Fibroblast of lung (primary cell): ENCODE measurements around the gene CDKAL1. TPM values are rescaled to one million over a fixed set of nuclear protein-coding genes. Genes with fewer than 3 reads are reported as not detected.
"Not testable (repeated sequence)": the region's sequence is repeated elsewhere in the genome, so short reads cannot be mapped to it uniquely, and the experiment has no call there.

Source experiments
- DNase-seq, 2 donors: peaks; one replicate each; pipeline versions ENCODE4 v3.0.0 to v3.0.0-alpha.2; 2010; ENCODE audit warnings: low read depth in 2 of 2
- H2AFZ ChIP-seq: 2 replicates; pipeline ENCODE4 v1.5.1; 2012; ENCODE audit warnings: low read length, control low read depth, inconsistent platforms
- H3K27ac ChIP-seq: 2 replicates; pipeline ENCODE4 v1.5.1; 2011; ENCODE audit warnings: low read length, control low read depth; ENCODE audit not compliant: insufficient read depth
- H3K27me3 ChIP-seq: 2 replicates; pipeline ENCODE4 v1.5.1; 2011; ENCODE audit warnings: mild to moderate bottlenecking, low read length; ENCODE audit not compliant: control insufficient read depth, insufficient read depth
- H3K36me3 ChIP-seq: 2 replicates; pipeline ENCODE4 v1.5.1; 2011; ENCODE audit warnings: low read length; ENCODE audit not compliant: control insufficient read depth, insufficient read depth
- H3K4me1 ChIP-seq: 2 replicates; pipeline ENCODE4 v1.5.1; 2011; ENCODE audit warnings: low read length; ENCODE audit not compliant: control insufficient read depth, insufficient read depth; ENCODE audit errors: extremely low read depth
- H3K4me2 ChIP-seq: 2 replicates; pipeline ENCODE4 v1.5.1; 2011; ENCODE audit warnings: low read length, control low read depth; ENCODE audit not compliant: insufficient read depth; ENCODE audit errors: extremely low read depth
- H3K4me3 ChIP-seq, 4 experiments: fragments of 200-600 bp in 1 of 4; sonication (generic) in 1 of 4; replicated peaks in 1 of 4; 2 replicates each; pipeline ENCODE4 v1.5.1; 2011 to 2016; ENCODE audit warnings: low read length in 4 of 4, low read depth in 3 of 4, mild to moderate bottlenecking in 3 of 4, control low read depth in 2 of 4, inconsistent platforms in 1 of 4, mixed read lengths in 1 of 4; ENCODE audit not compliant: insufficient read depth in 1 of 4; ENCODE audit errors: control extremely low read depth in 1 of 4
- H3K79me2 ChIP-seq: 2 replicates; pipeline ENCODE4 v1.5.1; 2012; ENCODE audit warnings: mild to moderate bottlenecking, low read length, inconsistent platforms; ENCODE audit not compliant: control insufficient read depth, insufficient read depth
- H3K9ac ChIP-seq: 2 replicates; pipeline ENCODE4 v1.5.1; 2011; ENCODE audit warnings: mild to moderate bottlenecking, low read length, control low read depth; ENCODE audit not compliant: insufficient read depth
- H3K9me3 ChIP-seq: 2 replicates; pipeline ENCODE4 v1.5.1; 2012; ENCODE audit warnings: low read depth, low read length; ENCODE audit not compliant: control insufficient read depth, insufficient read depth
- H4K20me1 ChIP-seq: 2 replicates; pipeline ENCODE4 v1.5.1; 2011; ENCODE audit warnings: low read length; ENCODE audit not compliant: control insufficient read depth, insufficient read depth; ENCODE audit errors: extremely low read depth
- EZH2 ChIP-seq: IDR thresholded peaks from 2 replicates; pipeline ENCODE4 v1.5.1; 2012; ENCODE audit warnings: low read length, control low read depth, mild to moderate bottlenecking; ENCODE audit errors: missing control alignments
- polyA plus RNA-seq, 2 donors: library from polyadenylated mRNA; depleted of rRNA in 1 of 2; stranded (reverse) in 1 of 2; unstranded in 1 of 2; fragments of >200 nt; gene quantifications; 2 replicates each; pipeline ENCODE4 v1.2.1, GENCODE V29; 2011 to 2012; ENCODE audit warnings: missing spikeins in 1 of 2
- total RNA-seq: library from RNA; depleted of rRNA; stranded (reverse); fragments of >200 nt; gene quantifications from 2 replicates; pipeline ENCODE4 v1.2.1, GENCODE V29; 2014
- TF ChIP-seq, protein P1 (sequence below), 2 donors: IDR thresholded peaks in 1 of 2; conservative IDR thresholded peaks in 1 of 2; 1 replicate in 1 of 2; 2 replicates in 1 of 2; pipeline ENCODE4 v1.5.1; 2011 to 2012; ENCODE audit warnings: low read length in 2 of 2, control low read depth in 1 of 2, inconsistent platforms in 1 of 2, low read depth in 1 of 2, mild to moderate bottlenecking in 1 of 2

CDKAL1 gene
- total and polyA plus RNA-seq, 2 donors (not counting 1 experiment from before 2014, with no cell fraction given), result 7.4 to 15.0 TPM

DNA sequence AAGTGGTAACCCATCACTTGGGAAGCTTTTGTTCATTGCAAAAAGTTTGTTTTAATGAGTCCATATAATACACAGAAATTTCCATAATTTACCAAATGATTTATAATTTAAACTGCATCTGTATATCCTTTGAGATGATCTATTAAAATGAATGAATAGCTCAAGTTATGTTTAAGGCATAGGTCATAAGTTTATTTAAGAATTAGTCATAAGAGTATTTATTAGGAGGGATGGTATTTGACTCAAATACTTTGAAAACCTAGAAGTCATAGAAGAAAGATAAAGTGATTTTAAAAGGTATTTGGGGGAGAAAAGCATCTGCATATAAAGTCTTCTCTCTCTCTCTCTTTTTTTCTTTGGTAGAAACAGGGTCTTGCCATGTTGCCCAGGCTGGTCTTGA, 388.5 kb downstream of the CDKAL1 start:
- Histone ChIP-seq H3K9ac (no peak overlapping the region), H2AFZ (no peak overlapping the region), H3K4me1 (peaks cover 2% of the 10 kb centered on the region), H3K36me3 (no peaks in the 10 kb centered on the region), H3K79me2 (no peaks in the 10 kb centered on the region), H4K20me1 (no peaks in the 10 kb centered on the region), H3K4me2 (no peak overlapping the region), H3K9me3 (no peaks in the 10 kb centered on the region), H3K4me3 (no peak overlapping the region), H3K27ac (no peak overlapping the region), H3K27me3 (no peaks in the 10 kb centered on the region)
- no peak for TF ChIP-seq EZH2
- TF ChIP-seq, protein P1, sequence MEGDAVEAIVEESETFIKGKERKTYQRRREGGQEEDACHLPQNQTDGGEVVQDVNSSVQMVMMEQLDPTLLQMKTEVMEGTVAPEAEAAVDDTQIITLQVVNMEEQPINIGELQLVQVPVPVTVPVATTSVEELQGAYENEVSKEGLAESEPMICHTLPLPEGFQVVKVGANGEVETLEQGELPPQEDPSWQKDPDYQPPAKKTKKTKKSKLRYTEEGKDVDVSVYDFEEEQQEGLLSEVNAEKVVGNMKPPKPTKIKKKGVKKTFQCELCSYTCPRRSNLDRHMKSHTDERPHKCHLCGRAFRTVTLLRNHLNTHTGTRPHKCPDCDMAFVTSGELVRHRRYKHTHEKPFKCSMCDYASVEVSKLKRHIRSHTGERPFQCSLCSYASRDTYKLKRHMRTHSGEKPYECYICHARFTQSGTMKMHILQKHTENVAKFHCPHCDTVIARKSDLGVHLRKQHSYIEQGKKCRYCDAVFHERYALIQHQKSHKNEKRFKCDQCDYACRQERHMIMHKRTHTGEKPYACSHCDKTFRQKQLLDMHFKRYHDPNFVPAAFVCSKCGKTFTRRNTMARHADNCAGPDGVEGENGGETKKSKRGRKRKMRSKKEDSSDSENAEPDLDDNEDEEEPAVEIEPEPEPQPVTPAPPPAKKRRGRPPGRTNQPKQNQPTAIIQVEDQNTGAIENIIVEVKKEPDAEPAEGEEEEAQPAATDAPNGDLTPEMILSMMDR (conservative IDR thresholded peaks at IDR 0.05 in 1 of 2, IDR thresholded peaks at IDR 0.05 in 1 of 2; ENCODE audit: low read depth in 1 of 2, low read length in 2 of 2), result no peak
- no peak for DNase-seq

DNA sequence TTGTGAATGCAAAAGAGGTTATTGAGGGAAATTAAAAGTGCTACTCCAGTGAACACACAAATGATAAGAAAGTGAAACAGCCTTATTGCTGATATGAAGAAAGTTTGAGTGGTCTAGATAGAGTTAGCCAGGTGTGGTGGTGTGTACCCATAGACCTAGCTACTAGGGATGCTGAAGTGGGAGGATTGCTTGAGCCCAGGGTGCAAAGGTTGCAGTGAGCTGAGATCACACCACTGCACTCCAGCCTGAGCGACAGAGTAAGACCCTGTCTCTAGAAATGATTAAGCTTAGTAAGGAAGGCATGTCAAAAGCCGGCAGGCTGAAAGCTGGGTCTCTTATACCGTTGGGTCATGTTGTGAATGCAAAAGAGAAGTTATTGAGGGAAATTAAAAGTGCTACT, 389.8 kb downstream of the CDKAL1 start:
- H3K4me1 ChIP-seq, H2AFZ ChIP-seq, H3K36me3 ChIP-seq, H3K9me3 ChIP-seq, H3K27ac ChIP-seq, H3K4me2 ChIP-seq, H3K79me2 ChIP-seq, H3K4me3 ChIP-seq, DNase-seq, H4K20me1 ChIP-seq, H3K9ac ChIP-seq, H3K27me3 ChIP-seq: not testable (repeated sequence)

DNA sequence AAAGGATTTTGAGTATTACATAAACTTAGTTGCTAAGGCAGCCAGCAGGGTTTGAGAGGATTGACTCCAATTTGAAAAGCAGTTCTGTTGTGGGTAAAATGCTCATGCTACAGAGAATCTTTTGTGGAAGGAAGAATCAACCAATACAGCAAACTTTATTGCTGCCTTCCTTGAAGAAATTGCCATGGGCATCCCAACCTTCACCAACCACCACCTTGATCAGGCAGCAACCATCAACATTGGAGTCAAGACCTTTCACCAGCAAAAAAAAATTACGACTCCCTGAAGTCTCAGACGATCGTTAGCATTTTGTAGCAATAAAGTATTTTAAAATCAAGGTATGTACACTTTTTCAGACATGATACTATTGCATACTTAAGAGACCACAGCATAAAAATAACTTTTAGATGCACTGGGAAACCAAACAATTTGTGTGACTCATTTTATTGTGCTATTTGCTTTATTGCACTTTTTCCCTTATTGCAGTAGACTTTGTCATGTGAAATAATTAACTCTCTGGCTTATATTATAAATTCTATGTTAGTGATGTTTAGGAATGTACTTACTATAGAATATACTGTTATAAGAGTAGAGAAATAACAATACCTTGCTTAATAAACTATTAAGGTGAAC, 390.8 kb downstream of the CDKAL1 start:
- Histone ChIP-seq H3K4me3 (no peak overlapping the region), H4K20me1 (no peaks in the 10 kb centered on the region), H3K27ac (no peak overlapping the region), H3K27me3 (no peaks in the 10 kb centered on the region), H3K9me3 (no peaks in the 10 kb centered on the region), H2AFZ (no peak overlapping the region), H3K4me2 (no peak overlapping the region), H3K9ac (no peak overlapping the region), H3K79me2 (no peaks in the 10 kb centered on the region), H3K36me3 (no peaks in the 10 kb centered on the region), H3K4me1 (peaks cover 6% of the 10 kb centered on the region)
- no peak for DNase-seq
- TF ChIP-seq, protein P1 (conservative IDR thresholded peaks at IDR 0.05 in 1 of 2, IDR thresholded peaks at IDR 0.05 in 1 of 2; ENCODE audit: low read depth in 1 of 2, low read length in 2 of 2), result no peak
- no peak for TF ChIP-seq EZH2
